ENCODE measurements around the gene TIMP2.

TIMP2 gene

DNA sequence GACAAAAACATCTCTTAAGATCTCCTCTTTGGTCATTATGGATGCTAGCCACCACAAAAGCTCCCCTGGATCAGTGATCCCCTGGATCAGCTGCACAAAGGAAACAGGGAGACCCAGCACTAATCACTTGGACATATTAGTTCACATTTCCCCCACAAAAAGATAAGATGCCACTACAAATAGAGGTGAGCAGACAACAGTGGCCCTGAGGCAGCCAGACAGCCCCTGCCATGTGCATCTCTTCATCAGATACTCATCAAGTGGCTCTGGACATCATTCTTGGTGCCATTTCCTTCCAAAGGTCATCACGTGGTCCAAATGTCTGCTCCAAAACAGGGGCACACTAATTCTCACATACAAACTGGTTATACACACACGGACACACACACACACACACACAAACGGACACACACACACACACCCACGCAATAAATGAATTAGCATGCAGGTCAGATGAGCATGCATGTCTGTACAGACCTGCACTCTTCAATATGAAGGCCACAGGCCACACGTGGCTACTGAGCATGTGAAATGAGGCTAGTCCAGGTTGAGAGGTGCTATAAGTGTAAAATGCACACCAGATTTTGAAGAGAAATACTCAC, 88.7 kb downstream of the TIMP2 start:
- no peak for DNase-seq (ENCODE audit: low spot score)

DNA sequence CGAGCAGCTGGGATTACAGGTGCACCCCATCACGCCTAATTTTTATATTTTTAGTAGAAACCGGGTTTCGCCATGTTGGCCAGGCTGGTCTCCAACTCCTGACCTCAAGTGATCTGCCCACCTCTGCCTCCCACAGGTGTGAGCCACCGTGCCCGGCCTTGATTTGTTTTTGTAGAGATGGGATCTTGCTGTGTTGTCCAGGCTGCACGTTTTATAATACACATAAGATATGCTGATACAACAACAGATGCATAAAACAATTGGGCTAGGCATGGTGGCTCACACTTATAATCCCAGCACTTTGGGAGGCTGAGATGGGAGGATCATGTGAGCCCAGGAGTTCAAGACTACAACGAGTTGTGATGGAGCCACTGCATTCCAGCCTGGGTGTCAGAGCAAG, 90.6 kb downstream of the TIMP2 start:
- DNase-seq (ENCODE audit: low spot score) = no peak

DNA sequence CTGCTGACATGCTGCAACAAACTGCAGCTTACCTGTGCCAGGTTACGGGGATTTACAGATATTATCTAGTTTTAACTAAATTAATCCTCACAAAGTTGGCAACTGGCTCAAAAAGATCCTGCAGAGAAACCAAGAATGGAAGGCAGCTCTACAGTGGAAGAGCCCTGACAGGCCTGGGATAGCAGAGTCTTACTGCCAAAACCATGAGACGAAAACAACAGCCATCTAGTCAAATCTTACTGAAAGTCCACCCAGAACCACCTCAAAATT, 92.7 kb downstream of the TIMP2 start:
- no peak for DNase-seq (ENCODE audit: low spot score)

DNA sequence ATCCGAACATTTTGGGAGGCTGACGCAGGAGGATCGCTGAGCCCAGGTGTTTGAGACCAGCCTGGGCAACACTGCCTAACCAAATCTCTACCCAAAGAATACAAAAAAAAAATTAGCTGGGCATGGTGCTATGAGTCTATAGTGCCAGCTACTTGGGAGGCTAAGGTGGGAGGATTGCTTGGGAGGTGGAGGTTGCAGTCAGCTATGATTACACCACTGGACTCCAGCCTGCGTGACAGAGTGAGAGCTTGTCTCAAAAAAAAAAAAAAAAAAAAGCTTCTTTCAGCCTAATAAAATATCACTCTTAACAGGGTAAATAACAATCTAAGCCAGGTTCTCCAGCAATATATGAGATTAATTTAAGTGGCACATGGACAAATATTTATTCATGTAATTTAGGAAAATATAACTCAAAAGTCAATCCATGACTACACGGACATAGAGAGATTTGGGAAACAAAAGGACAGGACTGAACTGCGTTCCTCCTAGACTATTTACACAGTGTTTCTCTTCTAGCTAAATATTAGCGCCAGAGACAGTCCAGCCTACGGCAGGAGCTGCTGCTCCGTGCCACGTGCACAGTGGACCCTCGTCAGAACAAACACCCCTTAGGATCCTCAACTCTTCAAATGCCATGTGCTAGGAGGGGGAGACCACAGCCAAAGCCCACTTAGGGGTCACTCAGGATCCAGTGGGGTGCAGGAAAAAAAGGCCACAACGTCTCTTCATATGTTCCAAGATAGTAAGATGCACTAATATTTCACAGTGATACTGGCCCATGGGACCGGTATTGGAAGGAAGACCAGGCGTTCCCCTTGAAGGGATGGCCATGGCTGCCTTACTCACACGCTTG, 93.3 kb downstream of the TIMP2 start:
- DNase-seq (ENCODE audit: low spot score) = no peak

DNA sequence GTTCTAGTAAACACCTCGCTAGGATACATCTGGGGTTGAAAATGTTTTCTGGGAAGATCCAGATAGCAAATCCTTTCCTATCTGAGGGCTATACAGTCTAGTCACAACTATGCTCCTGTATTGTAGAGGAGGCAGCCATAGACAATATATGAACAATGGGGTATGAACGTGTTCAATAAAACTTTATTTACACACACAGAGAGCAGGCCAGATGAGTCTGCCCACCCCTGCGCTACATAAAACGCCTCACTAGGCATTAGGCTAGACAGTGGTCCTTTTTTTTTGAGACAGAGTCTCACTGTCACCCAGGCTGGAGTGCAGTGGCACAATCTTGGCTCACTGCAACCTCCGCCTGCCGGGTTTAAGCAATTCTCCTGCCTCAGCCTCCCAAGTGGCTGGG, 95.7 kb downstream of the TIMP2 start:
- DNase-seq (ENCODE audit: low spot score) = no peak

DNA sequence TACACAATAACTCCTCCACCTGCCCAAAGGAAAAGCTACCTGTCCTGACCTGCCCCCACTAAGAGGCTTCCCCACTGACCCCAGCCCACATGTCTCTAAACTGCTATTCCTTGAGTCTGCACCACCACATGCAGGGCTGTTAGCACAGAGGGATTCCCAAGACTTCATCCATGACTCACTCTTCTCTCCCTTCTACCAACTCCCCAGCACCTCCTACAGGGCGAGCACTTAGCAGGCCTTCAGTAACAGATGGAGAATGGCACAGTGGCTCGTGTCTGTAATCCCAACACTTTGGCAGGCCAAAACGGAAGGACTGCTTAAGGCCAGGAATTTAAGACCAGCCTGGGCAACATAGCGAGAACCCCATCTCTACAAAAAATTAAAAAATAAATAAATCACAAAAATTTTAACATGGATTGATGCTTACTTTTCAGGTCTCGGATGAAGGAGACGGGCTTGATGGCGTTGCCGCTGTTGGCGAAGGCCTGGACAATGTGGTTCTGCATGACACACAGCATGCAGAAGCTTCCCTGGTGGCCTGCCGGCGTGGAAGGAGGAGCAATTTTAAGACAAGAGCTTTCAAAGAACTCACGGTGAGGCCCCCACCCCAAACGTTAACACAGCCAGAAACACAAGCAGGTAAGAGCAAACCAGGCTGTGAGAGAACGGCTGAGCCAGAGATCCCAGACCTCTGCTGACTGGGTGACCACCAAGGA, 96.6 kb downstream of the TIMP2 start:
- peak; percentile 48 for DNase-seq (ENCODE audit: low spot score)

DNA sequence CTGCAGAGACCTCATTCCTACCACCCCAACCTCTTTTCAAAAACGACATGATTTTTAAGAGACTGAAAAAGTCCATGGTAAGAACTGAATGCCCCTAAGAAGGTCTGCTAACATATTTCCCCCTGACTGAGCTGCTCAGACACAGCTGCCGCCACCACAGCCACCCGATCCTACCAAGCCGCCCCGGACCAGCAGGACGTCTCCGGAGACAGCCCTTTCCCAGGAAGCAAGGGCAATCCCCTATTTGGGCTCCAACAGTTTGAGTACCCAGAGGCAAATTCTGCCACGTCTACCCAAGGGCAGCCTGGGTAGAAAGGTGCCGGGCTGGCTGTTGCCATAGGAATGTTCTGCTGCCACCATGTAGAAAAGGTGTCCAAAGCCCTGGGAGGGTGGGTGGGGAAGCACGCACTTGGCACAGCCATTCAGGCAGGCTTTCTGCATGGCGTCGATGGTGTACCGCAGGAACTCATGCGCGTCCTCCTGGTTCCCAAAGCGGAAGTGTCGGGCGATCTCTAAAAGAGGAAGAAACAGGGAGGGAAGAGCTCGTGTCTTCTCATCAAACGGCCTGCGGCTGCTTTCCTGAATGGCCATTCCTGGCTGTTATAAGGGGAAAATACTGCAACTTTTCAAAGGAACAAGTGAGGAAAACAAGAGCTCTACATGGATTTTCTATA, 98.2 kb downstream of the TIMP2 start:
- no peak for DNase-seq (ENCODE audit: low spot score)

DNA sequence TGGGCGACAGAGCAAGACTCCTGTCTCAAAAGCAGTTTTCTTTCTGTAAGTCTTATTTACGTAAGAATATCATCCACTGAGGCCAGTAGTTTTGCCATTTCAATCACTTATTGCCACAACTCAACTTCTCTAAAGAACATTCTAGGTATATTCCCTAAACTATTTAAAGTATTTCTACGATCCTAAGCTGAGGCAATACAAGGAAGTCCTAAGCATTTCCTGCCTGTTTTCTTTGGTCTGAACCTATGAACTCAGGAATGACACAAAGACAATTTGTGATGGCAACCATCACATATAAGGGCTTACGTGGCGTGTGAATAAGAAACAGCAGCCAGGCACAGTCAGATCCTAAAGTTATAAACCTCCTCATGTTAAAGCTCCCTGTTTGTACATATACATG, 98.8 kb downstream of the TIMP2 start:
- no peak for DNase-seq (ENCODE audit: low spot score)

DNA sequence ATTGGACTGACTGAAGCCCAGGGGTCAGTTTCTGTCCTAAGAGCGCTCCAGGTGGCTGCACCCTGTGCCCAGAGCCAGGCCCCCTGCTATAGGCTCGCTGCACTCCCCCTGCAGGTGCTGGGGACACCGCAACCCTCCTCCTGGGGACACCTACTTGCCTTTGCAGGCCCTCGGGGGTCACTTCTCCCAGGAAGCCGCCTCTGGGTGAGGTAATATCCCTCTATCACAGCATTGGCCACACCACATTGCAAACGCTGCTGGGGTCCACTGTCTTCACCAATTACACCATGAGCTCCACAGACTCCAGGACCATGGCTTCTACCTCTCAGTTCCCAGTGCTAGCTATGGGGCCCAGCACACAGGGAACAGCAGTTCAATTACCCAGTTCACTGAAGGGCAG, 99.5 kb downstream of the TIMP2 start:
- DNase-seq (ENCODE audit: low spot score) = no peak

DNA sequence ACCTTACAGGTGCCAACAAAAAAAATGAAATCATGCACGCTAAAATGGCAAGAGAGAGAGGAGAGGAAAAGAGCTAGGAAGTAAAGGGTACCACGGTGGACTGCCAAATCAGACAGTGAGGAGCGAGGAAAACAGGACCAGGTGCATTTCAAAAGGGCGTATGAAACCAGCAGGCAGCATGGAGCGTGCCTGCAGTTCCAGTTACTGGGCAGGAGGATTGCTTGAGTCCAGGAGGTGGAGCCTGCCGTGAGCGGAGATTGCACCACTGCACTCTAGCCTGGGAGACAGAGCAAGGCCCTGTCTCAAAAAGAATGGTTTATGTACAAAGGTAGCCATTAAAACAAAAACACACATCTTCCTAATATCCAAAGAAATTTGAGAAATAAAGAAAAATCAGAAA, 100.9 kb downstream of the TIMP2 start:
- DNase-seq (ENCODE audit: low spot score) = no peak

DNA sequence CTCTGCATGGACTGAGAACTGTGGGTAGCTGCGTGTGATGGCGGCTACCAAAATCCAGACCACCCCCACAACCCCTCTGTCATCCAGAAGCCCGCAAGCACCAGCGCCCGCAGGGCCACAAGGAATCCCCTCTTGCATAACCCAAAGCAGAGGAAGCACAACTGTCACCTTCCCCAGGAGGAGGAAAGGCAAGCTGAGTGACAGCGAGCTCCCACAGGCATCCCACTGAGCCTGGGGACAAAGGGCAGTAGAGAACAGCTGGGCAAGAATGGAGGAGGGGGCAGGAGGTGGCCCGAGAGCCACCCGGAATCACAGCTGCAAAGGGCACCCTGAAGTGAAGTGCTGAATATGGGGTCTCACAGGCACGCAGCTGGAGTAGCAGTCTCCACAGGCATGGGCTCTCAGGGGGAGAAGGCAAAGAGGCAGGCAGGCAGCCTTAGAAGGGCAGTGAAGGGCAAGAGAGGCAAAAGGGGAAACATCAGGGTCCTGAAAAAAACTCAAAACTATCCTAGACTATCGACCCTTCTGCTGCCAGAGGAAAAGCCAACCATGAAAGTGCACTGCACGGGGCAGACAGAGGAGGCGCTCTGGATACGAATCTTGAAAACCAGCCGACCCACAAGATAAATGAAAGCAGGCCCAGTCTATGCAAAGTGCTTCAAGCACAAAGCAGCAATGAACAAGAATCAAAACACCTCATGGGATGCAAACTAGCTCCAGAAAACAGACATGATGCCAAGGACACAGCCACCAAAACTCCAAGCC, 101.7 kb downstream of the TIMP2 start:
- DNase-seq (ENCODE audit: low spot score) = no peak

DNA sequence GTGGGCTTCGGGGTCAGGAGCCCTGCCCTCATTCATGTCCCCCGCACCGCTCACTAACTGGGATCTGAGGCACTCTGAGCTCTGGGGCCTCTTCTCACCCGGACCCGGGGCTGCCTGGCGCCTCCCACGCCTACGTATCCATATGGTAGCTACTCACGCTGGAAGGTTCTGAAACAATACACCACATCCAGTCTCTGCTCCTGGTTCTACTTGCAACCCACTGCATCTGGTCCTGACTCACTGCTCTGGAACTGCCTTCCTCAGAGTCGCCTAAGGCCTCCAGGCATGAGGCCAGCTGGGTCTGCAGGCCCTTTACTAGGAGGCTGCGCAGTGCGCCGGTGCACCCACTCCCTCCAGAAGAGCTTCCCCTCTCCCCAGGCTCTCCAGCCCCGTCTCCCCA, 102.6 kb downstream of the TIMP2 start:
- no peak for DNase-seq (ENCODE audit: low spot score)

DNA sequence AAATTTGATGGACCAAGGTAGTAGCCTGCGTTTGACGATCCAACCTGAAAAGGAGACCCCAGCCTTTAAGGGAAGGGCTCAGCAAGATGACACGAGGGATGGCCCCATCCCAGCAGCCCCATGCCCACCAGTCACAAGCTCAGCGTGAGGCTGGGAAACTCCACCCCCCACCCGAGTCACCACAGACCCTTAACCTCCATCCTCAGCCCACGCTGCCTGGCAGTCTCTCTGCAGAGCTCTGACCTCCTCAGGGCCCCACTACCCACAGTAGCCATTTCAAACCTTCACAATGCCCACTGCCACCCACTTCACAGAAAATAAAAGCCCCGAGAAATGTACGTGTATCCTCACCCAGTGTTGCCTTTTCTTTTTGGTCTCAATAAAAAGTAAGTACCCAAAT, 103.2 kb downstream of the TIMP2 start:
- no peak for DNase-seq (ENCODE audit: low spot score)

DNA sequence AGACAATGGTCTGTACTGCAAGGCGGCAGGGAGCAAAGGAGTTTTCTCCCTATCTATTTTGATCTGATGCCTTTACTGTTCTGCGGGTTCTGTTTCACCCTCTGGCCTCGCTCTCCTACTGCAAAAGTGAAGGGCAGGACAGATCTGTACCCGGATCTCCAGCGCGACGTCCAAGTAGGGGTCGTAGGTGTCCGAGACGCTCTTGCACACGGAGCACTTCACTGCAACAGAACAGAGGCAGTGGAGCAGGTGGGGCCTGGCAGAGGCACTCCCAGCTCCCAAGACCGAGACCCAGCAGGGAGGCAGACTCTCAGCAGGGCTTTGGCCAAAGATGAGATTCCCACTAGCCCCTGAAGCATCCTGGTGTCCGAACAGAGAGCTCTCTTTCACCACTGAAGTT, 104.3 kb downstream of the TIMP2 start:
- no peak for DNase-seq (ENCODE audit: low spot score)

DNA sequence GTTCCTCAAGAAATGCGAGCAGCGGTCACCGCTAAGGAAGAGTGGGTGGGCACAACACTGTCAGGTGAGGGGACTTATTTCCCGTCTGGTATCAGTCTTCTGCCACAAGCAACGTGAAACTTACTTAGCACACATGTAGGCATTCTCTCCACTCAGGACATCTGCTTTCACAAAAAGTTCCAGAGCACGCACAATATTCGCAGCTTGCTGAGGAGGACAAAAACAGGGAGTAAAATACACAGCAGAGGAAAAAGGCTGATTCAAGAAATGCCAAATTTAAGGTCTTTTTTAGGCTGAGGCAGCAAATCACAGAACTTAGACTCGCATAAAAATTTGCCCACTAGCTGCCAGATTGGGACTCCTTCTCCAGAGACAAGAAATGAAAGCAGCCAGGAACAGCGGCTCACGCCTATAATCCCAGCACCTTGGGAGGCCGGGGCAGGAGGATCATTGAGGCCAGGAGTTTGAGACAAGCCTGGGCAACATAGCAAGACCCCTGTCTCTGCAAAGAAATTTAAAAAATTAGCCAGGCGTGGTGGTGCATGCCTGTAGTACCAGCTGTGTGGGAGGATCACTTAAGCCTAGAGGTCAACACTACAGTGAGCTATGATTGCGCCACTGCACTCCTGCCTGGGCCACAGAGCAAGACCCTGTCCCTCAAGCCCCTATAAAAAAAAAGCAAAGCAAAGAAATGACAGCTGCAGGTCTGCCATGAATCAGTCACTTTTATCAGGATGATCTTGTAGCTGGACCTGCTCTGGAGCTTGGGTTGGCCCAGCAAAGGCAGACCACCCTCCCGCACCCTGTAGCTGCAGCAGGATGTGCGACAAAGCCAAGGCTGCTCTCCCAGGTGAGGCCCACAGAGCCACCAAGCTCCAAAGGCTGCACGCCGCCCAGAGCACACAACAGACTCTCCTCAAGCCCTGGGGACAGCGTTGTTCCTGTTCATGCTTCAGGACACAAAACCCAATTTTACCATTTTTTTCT, 105.1 kb downstream of the TIMP2 start:
- no peak for DNase-seq (ENCODE audit: low spot score)

DNA sequence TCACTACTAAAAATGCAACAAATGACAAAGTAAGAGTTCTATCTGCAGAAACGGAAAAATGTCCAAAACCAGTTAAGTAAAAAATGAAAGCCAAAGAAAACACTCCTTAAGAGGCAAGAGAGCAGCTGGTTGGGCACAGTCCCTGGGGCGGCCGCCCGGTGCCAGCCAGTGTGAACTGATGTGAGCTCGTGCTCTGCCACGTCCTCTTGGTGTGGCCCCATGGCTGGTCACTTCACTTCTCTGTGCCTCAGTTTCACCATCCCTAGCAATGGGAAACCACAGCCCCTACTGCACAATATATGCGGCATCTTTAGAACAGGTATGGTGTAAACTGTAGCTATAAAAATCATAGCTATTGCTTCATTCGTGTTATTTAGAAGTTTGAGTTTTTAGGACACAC, 105.8 kb downstream of the TIMP2 start:
- no peak for DNase-seq (ENCODE audit: low spot score)

DNA sequence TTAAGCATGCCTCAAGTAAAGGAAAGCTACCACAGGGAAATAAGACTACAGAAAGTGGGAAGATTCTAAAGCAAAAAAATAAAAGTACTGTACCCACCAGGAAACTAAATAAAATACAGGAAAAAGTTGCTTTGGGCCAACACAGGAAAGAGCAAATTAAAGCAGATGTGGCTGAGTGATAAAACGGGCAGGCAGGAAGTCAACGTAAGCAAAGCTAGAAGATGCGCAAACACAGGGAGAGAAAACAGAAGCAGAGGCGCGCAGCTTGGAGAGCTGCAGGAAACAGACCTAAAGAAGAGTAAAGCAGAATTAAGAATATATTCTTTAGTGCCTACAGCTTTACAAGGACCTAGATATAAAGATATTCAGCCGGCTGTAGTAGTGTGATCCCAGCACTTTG, 106.3 kb downstream of the TIMP2 start:
- DNase-seq (ENCODE audit: low spot score) = no peak

DNA sequence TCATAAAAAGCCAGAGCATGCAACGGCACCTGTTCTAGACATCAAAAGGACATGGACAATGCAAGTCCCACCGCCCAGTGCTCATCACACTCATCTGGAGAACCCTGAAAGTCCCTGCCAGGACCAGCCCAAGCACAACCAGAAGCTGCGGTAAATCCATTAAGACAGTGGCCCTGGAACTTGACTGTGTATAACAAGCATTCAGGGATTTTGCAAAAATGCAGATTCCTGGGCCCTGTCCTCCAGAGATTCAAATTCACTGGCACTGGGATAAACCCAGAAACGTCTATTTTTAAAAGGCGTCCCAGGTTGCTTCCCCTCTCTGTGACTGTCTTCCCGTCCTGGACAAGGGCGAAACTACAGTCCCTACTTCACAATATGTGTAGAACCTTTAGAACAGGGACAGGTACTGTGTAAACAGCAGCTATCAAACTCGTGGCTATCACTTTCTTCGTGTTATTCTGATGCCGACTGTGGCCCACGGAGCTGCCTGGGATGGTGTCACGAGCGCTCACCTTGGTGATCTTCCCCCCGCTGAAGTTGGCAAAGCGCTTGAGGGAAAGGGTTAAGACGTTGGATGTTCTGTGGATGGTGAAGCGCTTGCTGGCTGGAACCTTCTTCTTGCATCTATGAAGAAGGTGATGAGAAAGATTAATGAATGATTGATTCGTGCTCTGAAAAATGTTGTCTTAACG, 106.9 kb downstream of the TIMP2 start:
- DNase-seq (ENCODE audit: low spot score) = no peak

DNA sequence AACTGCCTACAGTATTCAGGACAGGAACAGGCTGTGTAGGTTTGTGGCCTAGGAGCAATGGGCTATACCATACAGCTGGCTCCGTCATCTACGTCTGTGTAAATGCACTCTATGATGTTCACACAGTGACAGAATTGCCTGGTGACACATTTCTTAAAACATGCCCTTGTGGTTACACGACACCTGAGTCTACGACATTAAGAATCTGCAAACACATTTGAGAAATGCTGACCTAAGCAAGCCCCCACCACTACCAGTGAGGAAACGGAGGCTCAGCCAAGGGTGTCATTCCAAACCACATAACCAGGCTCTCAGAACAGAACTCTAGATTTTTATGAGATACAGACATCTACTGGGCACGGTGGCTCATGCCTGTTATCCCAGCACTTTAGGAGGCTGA, 108.1 kb downstream of the TIMP2 start:
- no peak for DNase-seq (ENCODE audit: low spot score)

DNA sequence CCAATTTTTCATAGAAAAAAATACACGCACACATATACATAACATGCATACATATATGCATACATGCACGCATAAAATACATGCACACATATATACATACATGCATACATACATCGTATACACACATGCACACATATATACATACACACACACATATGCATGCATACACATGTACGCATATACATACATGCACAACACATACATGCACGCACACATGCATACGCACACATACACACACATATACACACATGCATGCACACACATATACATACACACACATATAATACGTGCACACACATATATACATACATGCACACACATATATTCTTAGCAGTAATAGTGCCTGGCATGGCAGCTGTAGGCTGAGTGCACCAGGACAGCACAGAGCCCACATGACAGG, 109.5 kb downstream of the TIMP2 start:
- DNase-seq (ENCODE audit: low spot score) = no peak

All from HuH-7 (cell line).